Heart right ventricle (tissue), 16 donors: ENCODE data around the gene DLEC1. TPM values are rescaled to one million over a fixed set of nuclear protein-coding genes. Genes with fewer than 3 reads are reported as not detected.

Experiments used
- ATAC-seq, 8 donors: fragments of 200-7000 bp; cut with Tn5 transposase; one replicate each; pipeline ENCODE4 v1.9.1; 2020; ENCODE audit warnings: mild to moderate bottlenecking in 8 of 8, moderate library complexity in 8 of 8, moderate number of reproducible peaks in 1 of 8
- DNase-seq, 2 donors: peaks; one replicate each; pipeline ENCODE4 v3.0.0-alpha.2; 2020
- H3K27ac ChIP-seq, 10 donors: fragments of 200-600 bp; sonication (generic) in 2 of 10; one replicate each; pipeline versions ENCODE4 v1.5.0 to v1.8.0; 2020 to 2022; ENCODE audit warnings: mild to moderate bottlenecking in 3 of 10
- H3K27me3 ChIP-seq, 7 donors: fragments of 200-600 bp; one replicate each; pipeline ENCODE4 v1.8.0; 2021 to 2022; ENCODE audit warnings: mild to moderate bottlenecking in 2 of 7
- H3K36me3 ChIP-seq, 9 donors: fragments of 200-600 bp; sonication (generic) in 1 of 9; one replicate each; pipeline versions ENCODE4 v1.5.0 to v1.8.0; 2020 to 2022; ENCODE audit warnings: mild to moderate bottlenecking in 2 of 9
- H3K4me1 ChIP-seq, 9 donors: fragments of 200-600 bp; sonication (generic) in 1 of 9; one replicate each; pipeline versions ENCODE4 v1.5.0 to v1.8.0; 2020 to 2022; ENCODE audit warnings: mild to moderate bottlenecking in 4 of 9
- H3K4me3 ChIP-seq, 10 donors: fragments of 200-600 bp; sonication (generic) in 2 of 10; one replicate each; pipeline versions ENCODE4 v1.5.0 to v1.8.0; 2020 to 2022; ENCODE audit warnings: mild to moderate bottlenecking in 7 of 10, moderate library complexity in 2 of 10
- H3K9me3 ChIP-seq, 11 donors: fragments of 200-600 bp in 10 of 11; sonication (generic) in 2 of 11; one replicate each; pipeline versions ENCODE4 v1.5.0 to v1.8.0; 2013 to 2022; ENCODE audit warnings: mild to moderate bottlenecking in 2 of 11, control low read depth in 1 of 11, moderate library complexity in 1 of 11
- WGBS, 2 donors: extraction: QIAGEN DNeasy Blood & Tissue Kit; methylation state at CpG; one replicate each; pipeline ENCODE4 v1.1.7; 2013; ENCODE audit warnings: inconsistent platforms in 1 of 2; 5-methylcytosine and 5-hydroxymethylcytosine counted together
- intact Hi-C, 10 donors: fragments of 100-400 bp; cut with DNase I; formaldehyde crosslinking; loops; one replicate each; pipeline versions ENCODE4 v1.11.1 to v1.14.2; 2022
- polyA plus RNA-seq, 2 donors: library from polyadenylated mRNA; stranded (reverse); fragments of 200-250 nt; gene quantifications; one replicate each; pipeline ENCODE4 v1.2.3, GENCODE V29; 2013
- total RNA-seq, 10 donors: library from RNA; stranded (reverse); fragmentation: NEBNext Ultra II Directional in 3 of 10; extraction: Animal tissue kit (Norgen Biotek cat#: 25700) in 3 of 10; gene quantifications; one replicate each; pipeline versions ENCODE4 v1.2.1 to v1.2.4, GENCODE V29; 2021 to 2023
- TF ChIP-seq, protein P1 (sequence below), 9 donors: fragments of 200-600 bp; sonication (generic) in 2 of 9; IDR thresholded peaks; one replicate each; pipeline versions ENCODE4 v1.5.0 to v1.8.0; 2021 to 2022; ENCODE audit warnings: antibody characterized with exemption in 9 of 9, mild to moderate bottlenecking in 5 of 9, moderate library complexity in 1 of 9
- donor health status: Arrhythmogenic right ventricular cardiomyopathy.
- donor health status: ischemic (EF 13 %, LVEDD 7.1; RV severe dilation, severe dysfunction).
- donor health status: healthy with polysubstance abuse.
- donor health status: DM: no; HTN: yes; CAD: no.
- donor health status: DM: no; HTN: no; CAD: no.
- donor health status: ischemic (EF 25% LVEDD 6.9; RV normal size, moderate dysfunction).
- donor health status: ischemic (EF 25% LVEDD 5.7; RV mildly dilated, moderate dysfunction).
- donor health status: healthy.
- donor health status: DM: yes; HTN: yes; CAD: no.
- donor health status: Ischemic cardiomyopathy.
- donor health status: ischemic (EF 35%, LVEDD 5.7; RV mildly dilated, moderate dysfunction).
- donor health status: nonischemic (EF 11% LVEDD 7.7; RV severe dilation, severe dysfunction).
- donor health status: DM: yes; HTN: yes; CAD: no.
- donor health status: PGD.
- donor health status: ischemic (EF 29% LVEDD 5.4; RV normal size, mild dysfunction).
- donor health status: nonischemic (EF 23%, LVEDD 6.1; RV moderate dilation, normal function).

DLEC1 gene
- total and polyA plus RNA-seq, 12 donors: 0.09 to 0.66 (median 0.30) TPM; not detected in 4

GRCh38 chr3:38029400-38030125, 9.4 kb upstream of the DLEC1 start, which contains the start of gene PLCD1:
TSS of gene PLCD1 (minus strand) at chr3:38029642. CDS start at chr3:38029539, 103 bp downstream.
- H3K27ac ChIP-seq: peak within 1 kb of the TSS; percentile 48 to 88 (median 78)
- TF ChIP-seq, protein P1, sequence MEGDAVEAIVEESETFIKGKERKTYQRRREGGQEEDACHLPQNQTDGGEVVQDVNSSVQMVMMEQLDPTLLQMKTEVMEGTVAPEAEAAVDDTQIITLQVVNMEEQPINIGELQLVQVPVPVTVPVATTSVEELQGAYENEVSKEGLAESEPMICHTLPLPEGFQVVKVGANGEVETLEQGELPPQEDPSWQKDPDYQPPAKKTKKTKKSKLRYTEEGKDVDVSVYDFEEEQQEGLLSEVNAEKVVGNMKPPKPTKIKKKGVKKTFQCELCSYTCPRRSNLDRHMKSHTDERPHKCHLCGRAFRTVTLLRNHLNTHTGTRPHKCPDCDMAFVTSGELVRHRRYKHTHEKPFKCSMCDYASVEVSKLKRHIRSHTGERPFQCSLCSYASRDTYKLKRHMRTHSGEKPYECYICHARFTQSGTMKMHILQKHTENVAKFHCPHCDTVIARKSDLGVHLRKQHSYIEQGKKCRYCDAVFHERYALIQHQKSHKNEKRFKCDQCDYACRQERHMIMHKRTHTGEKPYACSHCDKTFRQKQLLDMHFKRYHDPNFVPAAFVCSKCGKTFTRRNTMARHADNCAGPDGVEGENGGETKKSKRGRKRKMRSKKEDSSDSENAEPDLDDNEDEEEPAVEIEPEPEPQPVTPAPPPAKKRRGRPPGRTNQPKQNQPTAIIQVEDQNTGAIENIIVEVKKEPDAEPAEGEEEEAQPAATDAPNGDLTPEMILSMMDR (IDR thresholded peaks at IDR 0.05): peak in 1 of 9 donors; percentile 3
- no peaks in the 10 kb centered on the region for H3K36me3 ChIP-seq
- peak; percentile 27 to 57 (median 51) for ATAC-seq
- WGBS, 2 donors: 1 to 2% methylated on average over 57 to 74 of the region's 75 CpGs
- peak; percentile 82 to 86 for DNase-seq
- intact Hi-C loops: no loop called here
- peaks cover 0 to 27% (median 0%) of the 10 kb centered on the region in 7 donors for H3K27me3 ChIP-seq
- peaks cover 6 to 42% (median 35%) of the 10 kb centered on the region in 9 donors for H3K4me1 ChIP-seq
- no peaks in the 10 kb centered on the region for H3K9me3 ChIP-seq
- H3K4me3 ChIP-seq: peak within 1 kb of the TSS; percentile 68 to 97 (median 81)

DNA sequence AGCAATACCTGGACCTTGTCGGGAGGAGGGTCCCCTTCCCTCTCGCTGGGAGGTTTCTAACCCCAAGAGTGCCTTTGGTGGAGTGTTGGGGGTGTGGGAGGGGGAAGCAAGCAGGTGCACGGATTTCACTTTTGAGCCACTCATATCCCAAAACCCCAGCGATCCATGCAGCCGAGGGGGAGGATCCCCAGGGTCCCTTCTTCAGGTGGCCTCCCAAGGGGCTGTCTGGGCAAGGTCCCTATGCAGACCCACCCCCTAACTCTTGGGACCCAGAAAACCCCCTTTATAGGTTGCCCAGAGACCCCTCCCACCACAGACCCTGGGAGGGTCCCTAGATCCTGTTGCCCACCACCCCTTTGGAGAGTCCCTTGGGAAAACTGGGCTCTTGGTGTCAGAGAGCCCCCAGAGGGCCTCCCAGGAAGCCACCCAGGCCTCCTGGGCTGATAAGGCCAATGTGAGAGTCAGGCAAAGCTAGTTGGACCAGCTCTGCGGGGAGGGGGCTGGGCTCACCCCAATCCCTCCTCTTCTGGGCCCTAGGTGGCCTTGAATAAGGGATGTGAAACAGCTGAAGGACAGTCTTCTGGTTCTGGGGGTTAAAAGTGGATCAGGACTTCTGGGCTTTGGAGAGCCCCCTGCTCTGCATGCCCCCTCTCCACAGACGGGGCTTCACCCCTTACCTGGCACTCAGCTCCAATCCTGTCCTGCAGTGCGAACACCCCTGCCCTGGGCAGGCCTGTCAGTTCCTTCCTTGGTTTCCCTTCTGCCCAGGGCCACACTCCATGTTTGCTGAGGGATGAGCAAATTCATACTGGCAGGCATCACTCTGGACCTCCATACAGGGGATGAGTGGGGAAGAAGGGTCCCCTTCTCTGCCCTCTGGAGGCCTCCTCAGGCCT, 8.6 kb upstream of the DLEC1 start:
- WGBS, 2 donors: 37 to 41% methylated on average over 8 of the region's 8 CpGs
- Histone ChIP-seq H3K4me1 (peaks cover 5 to 39% (median 34%) of the 10 kb centered on the region in 9 donors), H3K4me3 (peak overlapping the region; percentile 68 to 97 (median 81)), H3K27me3 (peaks cover 0 to 27% (median 0%) of the 10 kb centered on the region in 7 donors), H3K36me3 (no peaks in the 10 kb centered on the region), H3K9me3 (no peaks in the 10 kb centered on the region), H3K27ac (peak overlapping the region; percentile 48 to 88 (median 78))
- intact Hi-C loops: no loop called here
- ATAC-seq (no peak), DNase-seq (no peak)
- TF ChIP-seq, protein P1 (IDR thresholded peaks at IDR 0.05): no peak

DNA sequence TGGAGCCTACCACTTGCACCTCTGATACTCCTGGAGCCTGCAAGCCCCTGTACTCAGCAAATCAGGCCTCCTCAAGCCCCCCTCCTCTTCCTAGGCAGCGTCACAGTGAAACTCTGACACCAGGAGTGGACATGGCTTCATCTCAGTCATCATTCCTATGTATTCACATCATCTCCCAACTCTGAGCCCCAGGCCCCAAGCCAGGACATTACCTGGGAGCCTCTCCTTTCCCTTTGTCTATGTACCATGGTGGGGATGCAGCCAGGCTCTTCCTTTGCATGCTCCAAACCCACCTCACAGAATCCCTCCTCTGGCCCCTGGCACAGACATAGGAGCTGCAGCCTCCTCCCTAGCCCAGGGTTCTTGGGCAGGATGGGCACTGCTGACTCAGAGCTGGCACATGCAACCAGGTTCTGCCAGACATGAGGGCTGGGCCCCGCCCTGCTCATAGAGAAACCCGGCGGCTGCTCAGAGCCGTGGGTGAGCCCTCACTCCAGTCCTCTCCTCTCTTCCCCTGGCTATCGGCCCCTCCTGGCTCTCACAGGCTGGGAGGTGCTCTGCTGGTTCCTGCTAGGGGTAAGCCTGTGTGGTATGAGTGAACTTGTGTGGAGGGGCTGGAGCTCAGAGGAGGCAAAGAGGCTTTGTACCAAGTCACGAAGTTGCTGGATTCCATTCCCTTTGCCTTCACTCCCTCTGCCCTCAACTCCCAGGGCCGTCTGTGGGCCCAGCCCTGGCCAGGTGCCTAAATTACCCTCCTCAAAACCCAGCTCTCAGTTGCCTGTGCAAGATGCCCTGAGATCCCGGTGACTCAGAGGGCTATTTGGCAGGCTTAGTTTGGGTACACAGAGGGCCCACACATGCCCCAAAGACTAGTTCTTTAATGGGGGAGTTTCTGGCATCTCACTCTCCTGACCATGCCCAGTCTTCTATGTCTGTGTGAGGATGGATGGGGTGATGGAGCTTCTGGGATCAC, 7.7 kb upstream of the DLEC1 start:
- no peak overlapping the region for H3K4me3 ChIP-seq
- ATAC-seq: peak in 5 of 8 donors; percentile 11 to 32 (median 20)
- WGBS, 2 donors: 54 to 61% methylated on average over 9 of the region's 9 CpGs

More for the DNA sequence above, 7.7 kb upstream of the DLEC1 start:
- H3K27me3 ChIP-seq: peaks cover 0 to 27% (median 0%) of the 10 kb centered on the region in 7 donors
- peak overlapping the region in 2 of 10 donors; percentile 48 to 77 for H3K27ac ChIP-seq
- intact Hi-C loops: no loop called here
- DNase-seq: no peak
- no peaks in the 10 kb centered on the region for H3K36me3 ChIP-seq
- H3K9me3 ChIP-seq: no peaks in the 10 kb centered on the region
- H3K4me1 ChIP-seq: peaks cover 0 to 32% (median 26%) of the 10 kb centered on the region in 9 donors
- TF ChIP-seq, protein P1 (IDR thresholded peaks at IDR 0.05): no peak
